Hepatocyte (in vitro differentiated cells): ENCODE measurements around the gene NTN4. TPM values are rescaled to one million over a fixed set of nuclear protein-coding genes. Genes with fewer than 3 reads are reported as not detected.
A peak's percentile ranks its signal among the peaks of the same experiment; 100 is the strongest.

Source experiments
- DNase-seq: peaks from one replicate; pipeline ENCODE4 v3.0.0-alpha.2; 2016; ENCODE audit warnings: low spot score
- H2AFZ ChIP-seq: fragments of 200-600 bp; sonication (generic); 2 replicates; pipeline ENCODE4 v1.6.0; 2016; ENCODE audit warnings: antibody characterized with exemption, mild to moderate bottlenecking
- H3K27ac ChIP-seq: fragments of 200-600 bp; sonication (generic); 2 replicates; pipeline ENCODE4 v1.5.1; 2016; ENCODE audit warnings: mild to moderate bottlenecking
- H3K27me3 ChIP-seq: fragments of 200-600 bp; sonication (generic); 2 replicates; pipeline ENCODE4 v1.6.1; 2016
- H3K36me3 ChIP-seq: fragments of 200-600 bp; sonication (generic); replicated peaks from 2 replicates; pipeline ENCODE4 v1.5.1; 2016; ENCODE audit warnings: low read depth; ENCODE audit not compliant: insufficient read depth
- H3K4me1 ChIP-seq: fragments of 200-600 bp; sonication (generic); 2 replicates; pipeline ENCODE4 v1.5.1; 2016; ENCODE audit warnings: mild to moderate bottlenecking, moderate library complexity; ENCODE audit not compliant: insufficient read depth
- H3K4me2 ChIP-seq: fragments of 200-600 bp; sonication (generic); 2 replicates; pipeline ENCODE4 v1.6.0; 2016
- H3K4me3 ChIP-seq: fragments of 200-600 bp; sonication (generic); 2 replicates; pipeline ENCODE4 v1.5.1; 2016; ENCODE audit warnings: mild to moderate bottlenecking
- H3K79me2 ChIP-seq: fragments of 200-600 bp; sonication (generic); 2 replicates; pipeline ENCODE4 v1.6.0; 2017; ENCODE audit warnings: mild to moderate bottlenecking
- H3K9me2 ChIP-seq: fragments of 200-600 bp; sonication (generic); replicated peaks from 2 replicates; pipeline ENCODE4 v1.6.0; 2017; ENCODE audit warnings: mild to moderate bottlenecking; ENCODE audit not compliant: insufficient read depth
- H3K9me3 ChIP-seq: fragments of 200-600 bp; sonication (generic); 2 replicates; pipeline ENCODE4 v1.5.1; 2016; ENCODE audit warnings: low read depth, mild to moderate bottlenecking
- H4K20me1 ChIP-seq: fragments of 200-600 bp; sonication (generic); 2 replicates; pipeline ENCODE4 v1.6.0; 2016; ENCODE audit warnings: mild to moderate bottlenecking; ENCODE audit not compliant: insufficient read depth, poor library complexity, severe bottlenecking
- EZH2 ChIP-seq: fragments of 200-600 bp; sonication (generic); IDR thresholded peaks from 2 replicates; pipeline ENCODE4 v1.6.1; 2016; ENCODE audit warnings: antibody characterized with exemption, mild to moderate bottlenecking, borderline replicate concordance
- EZH2phosphoT487 ChIP-seq: fragments of 200-600 bp; sonication (generic); IDR thresholded peaks from one replicate; pipeline ENCODE4 v1.6.1; 2018; ENCODE audit warnings: antibody characterized with exemption, mild to moderate bottlenecking, low read depth, moderate library complexity; ENCODE audit not compliant: unreplicated experiment, severe bottlenecking
- WGBS: methylation state at CpG from one replicate; pipeline ENCODE4 v1.1.6; 2016; ENCODE audit warnings: low lambda C conversion rate; ENCODE audit errors: missing lambda C conversion rate; 5-methylcytosine and 5-hydroxymethylcytosine counted together
- polyA plus RNA-seq: library from polyadenylated mRNA; unstranded; fragments of >200 nt; fragmentation: Nextera tagmentation; extraction: Ambion mirVana; gene quantifications from 2 replicates; pipeline ENCODE4 v1.2.1, GENCODE V29; 2016
- total RNA-seq: library from RNA; depleted of rRNA; stranded (reverse); fragments of >200 nt; gene quantifications from 2 replicates; pipeline ENCODE4 v1.2.3, GENCODE V29; 2014
- TF ChIP-seq, protein P1 (sequence below): fragments of 200-600 bp; sonication (generic); IDR thresholded peaks from 2 replicates; pipeline ENCODE4 v1.5.1; 2016; ENCODE audit warnings: antibody characterized with exemption, mild to moderate bottlenecking; ENCODE audit not compliant: poor library complexity

Gene NTN4
- total and polyA plus RNA-seq, 2 experiments from 2014 or later: 20.2 to 37.0 TPM

DNA sequence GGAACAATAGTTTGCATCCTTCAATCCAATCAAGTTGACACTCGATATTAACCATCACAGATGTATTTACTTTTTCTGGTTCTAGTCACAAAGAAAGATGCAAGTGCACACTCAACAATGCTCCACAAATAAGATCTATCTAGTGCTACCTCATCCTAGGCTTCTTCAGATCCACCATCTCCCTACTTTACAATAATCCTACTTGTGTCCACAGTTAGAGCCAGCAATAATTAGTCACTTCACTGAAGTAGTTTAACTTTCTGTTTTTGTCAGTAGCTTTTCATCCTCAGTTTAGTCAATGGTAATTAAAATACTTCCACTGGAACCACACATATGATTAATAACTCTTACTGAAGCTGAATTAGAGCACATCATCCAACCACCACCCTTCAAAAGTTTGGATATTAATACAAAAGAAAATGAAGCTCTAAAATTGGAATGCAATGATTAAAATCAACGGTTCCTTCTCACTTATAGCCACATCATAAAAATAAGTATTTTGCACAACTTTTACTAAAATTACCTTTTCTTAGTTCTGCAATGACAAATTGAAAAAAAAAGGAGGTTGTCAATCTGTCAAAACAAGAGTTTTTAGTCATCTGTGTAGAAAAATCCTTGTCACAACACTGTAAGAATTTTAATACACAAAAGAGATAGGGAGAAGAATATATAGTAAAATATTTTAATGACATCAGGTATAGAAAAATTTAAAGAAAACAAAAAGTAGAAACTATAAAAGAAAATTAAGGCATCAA lies 39.9 kb upstream of the NTN4 start:
- no peaks in the 10 kb centered on the region for H3K36me3 ChIP-seq
- no peaks in the 10 kb centered on the region for H3K27me3 ChIP-seq
- H2AFZ ChIP-seq: no peak overlapping the region
- no peak overlapping the region for H3K4me3 ChIP-seq
- no peak overlapping the region for H3K4me2 ChIP-seq
- no peaks in the 10 kb centered on the region for H3K9me2 ChIP-seq
- H3K4me1 ChIP-seq: no peaks in the 10 kb centered on the region
- no peak overlapping the region for H3K27ac ChIP-seq
- H3K79me2 ChIP-seq: no peaks in the 10 kb centered on the region
- no peaks in the 10 kb centered on the region for H4K20me1 ChIP-seq
- TF ChIP-seq EZH2phosphoT487: no peak
- TF ChIP-seq EZH2: no peak
- TF ChIP-seq, protein P1, sequence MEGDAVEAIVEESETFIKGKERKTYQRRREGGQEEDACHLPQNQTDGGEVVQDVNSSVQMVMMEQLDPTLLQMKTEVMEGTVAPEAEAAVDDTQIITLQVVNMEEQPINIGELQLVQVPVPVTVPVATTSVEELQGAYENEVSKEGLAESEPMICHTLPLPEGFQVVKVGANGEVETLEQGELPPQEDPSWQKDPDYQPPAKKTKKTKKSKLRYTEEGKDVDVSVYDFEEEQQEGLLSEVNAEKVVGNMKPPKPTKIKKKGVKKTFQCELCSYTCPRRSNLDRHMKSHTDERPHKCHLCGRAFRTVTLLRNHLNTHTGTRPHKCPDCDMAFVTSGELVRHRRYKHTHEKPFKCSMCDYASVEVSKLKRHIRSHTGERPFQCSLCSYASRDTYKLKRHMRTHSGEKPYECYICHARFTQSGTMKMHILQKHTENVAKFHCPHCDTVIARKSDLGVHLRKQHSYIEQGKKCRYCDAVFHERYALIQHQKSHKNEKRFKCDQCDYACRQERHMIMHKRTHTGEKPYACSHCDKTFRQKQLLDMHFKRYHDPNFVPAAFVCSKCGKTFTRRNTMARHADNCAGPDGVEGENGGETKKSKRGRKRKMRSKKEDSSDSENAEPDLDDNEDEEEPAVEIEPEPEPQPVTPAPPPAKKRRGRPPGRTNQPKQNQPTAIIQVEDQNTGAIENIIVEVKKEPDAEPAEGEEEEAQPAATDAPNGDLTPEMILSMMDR: no peak
- DNase-seq: no peak
- 88% methylated on average over 2 of the region's 2 CpGs for WGBS
- no peaks in the 10 kb centered on the region for H3K9me3 ChIP-seq

DNA sequence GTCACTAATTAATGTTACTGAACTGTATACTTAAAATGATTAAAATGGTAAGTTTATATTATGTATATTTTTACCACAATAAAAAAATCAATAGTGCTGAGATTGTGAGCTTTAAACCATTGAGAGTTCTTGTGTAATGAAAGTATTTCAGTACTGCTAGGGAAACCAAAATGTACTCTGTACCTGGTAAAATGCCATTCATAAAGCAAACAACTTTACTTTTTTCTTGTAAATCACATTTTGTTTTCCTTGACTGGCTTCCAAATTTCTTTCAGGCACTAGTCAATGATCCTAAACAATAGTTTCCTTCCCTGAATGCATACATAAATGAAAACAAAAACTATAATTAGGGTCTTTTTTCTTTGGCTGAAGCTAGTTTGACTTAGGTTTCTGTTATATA lies 38.8 kb upstream of the NTN4 start:
- Histone ChIP-seq H4K20me1 (no peaks in the 10 kb centered on the region), H3K79me2 (no peaks in the 10 kb centered on the region), H3K4me1 (no peaks in the 10 kb centered on the region), H3K9me3 (no peaks in the 10 kb centered on the region), H3K36me3 (no peaks in the 10 kb centered on the region), H3K27me3 (no peaks in the 10 kb centered on the region), H3K4me3 (no peak overlapping the region), H2AFZ (no peak overlapping the region), H3K9me2 (no peaks in the 10 kb centered on the region), H3K4me2 (no peak overlapping the region), H3K27ac (no peak overlapping the region)
- TF ChIP-seq EZH2phosphoT487 (no peak), EZH2 (no peak)
- TF ChIP-seq, protein P1: no peak
- no peak for DNase-seq

DNA sequence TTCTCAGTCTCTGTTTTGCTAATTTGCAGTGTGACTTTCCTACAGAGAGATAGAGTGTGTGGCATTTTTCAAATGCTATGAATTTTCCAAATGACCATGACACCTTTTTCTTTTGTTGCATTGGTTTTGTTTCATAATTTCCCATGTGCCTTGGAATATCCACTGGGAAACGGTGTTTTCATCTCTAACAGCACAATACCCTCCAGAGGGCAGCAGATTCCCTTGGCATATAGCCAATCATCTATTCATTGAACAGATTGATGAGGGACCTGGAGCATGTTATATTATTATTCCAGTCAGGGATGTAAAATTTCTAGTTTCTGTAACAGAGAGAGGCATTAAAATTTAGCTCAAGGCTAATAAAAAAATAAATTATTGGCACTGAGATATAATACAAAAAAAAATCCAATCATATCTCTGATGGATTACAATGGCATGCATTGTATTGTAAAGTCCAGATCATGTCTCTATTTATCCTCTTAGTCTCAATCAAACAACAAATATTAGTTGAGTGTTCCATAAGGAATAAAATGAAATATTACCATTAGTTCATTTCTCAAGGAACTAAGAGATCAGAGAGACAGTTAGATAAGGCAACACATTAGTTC lies 29.6 kb upstream of the NTN4 start:
- WGBS: 7% methylated on average over 1 of the region's 1 CpG
- no peaks in the 10 kb centered on the region for H3K36me3 ChIP-seq
- no peak overlapping the region for H2AFZ ChIP-seq

More for the DNA sequence above, 29.6 kb upstream of the NTN4 start:
- Histone ChIP-seq H3K27me3 (no peaks in the 10 kb centered on the region), H3K4me1 (no peaks in the 10 kb centered on the region), H3K9me2 (no peaks in the 10 kb centered on the region), H3K4me2 (no peak overlapping the region), H3K4me3 (no peak overlapping the region), H3K9me3 (no peaks in the 10 kb centered on the region), H3K79me2 (no peaks in the 10 kb centered on the region), H3K27ac (no peak overlapping the region), H4K20me1 (no peaks in the 10 kb centered on the region)
- peak; percentile 58 for DNase-seq
- TF ChIP-seq, protein P1: peak; percentile 62
- no peak for TF ChIP-seq EZH2phosphoT487
